HG02943 (cell line): ENCODE measurements around the gene SLC4A3.

Experiments
- ATAC-seq: cut with Tn5 transposase; IDR thresholded peaks from one replicate; pipeline ENCODE4 v1.9.1; 2021; ENCODE audit warnings: mild to moderate bottlenecking, low read depth, moderate library complexity; ENCODE audit not compliant: unreplicated experiment

The SLC4A3 gene

DNA sequence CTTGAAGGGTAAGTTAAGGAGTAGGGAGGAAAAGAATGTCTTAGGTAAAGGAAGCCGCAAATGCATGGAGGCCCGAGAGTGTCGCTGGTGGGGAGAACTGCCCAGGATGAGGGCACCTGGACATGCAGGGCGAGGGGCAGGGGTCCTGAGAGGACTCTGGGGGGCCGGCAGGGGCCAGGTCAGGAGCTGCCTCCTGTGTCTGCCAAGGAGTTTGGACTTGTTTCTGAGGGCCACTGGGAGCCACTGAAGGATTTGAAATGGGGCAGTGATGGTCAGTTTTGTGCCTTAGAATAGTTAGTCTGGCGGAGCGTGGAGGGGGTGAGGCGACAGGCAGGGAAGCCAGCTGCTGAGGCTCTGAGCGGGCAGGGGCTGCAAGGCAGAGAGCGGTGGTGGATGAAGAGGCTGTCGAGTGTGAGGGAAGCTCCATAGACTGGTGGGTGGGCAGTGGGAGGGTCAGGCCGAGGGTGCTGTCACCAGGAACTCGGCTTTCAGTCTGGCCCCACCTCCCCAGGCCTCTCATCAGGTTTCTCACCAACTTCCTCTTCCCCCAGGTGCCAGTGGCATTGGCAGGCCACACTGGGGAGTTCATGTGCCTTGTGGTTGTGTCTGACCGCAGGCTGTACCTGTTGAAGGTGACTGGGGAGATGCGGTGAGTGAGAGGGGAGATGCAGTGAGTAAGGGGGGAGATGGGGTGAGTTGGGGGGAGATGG, 14.7 kb upstream of the SLC4A3 start:
- no peak for ATAC-seq

DNA sequence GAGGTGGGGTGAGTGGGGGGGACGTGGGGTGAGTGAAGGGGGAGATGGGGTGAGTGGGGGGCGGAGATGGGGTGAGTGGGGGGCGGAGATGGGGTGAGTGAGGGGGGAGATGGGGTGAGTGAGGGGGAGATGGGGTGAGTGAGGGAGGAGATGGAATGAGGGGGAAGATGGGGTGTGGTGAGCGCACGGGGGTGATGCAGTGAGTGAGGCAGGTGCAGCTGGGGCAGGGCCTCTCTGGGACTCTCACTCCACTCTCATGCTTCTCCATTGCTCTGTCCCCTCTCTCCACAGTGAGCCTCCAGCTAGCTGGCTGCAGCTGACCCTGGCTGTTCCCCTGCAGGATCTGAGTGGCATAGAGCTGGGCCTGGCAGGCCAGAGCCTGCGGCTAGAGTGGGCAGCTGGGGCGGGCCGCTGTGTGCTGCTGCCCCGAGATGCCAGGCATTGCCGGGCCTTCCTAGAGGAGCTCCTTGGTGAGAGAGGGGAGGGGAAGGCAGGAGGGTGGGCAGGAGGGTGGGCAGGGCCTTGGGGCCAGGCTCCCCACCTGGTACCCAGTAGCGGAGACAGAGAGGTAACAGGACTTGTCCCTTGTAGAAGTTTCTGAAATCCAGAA, 13.9 kb upstream of the SLC4A3 start:
- ATAC-seq, result no peak

DNA sequence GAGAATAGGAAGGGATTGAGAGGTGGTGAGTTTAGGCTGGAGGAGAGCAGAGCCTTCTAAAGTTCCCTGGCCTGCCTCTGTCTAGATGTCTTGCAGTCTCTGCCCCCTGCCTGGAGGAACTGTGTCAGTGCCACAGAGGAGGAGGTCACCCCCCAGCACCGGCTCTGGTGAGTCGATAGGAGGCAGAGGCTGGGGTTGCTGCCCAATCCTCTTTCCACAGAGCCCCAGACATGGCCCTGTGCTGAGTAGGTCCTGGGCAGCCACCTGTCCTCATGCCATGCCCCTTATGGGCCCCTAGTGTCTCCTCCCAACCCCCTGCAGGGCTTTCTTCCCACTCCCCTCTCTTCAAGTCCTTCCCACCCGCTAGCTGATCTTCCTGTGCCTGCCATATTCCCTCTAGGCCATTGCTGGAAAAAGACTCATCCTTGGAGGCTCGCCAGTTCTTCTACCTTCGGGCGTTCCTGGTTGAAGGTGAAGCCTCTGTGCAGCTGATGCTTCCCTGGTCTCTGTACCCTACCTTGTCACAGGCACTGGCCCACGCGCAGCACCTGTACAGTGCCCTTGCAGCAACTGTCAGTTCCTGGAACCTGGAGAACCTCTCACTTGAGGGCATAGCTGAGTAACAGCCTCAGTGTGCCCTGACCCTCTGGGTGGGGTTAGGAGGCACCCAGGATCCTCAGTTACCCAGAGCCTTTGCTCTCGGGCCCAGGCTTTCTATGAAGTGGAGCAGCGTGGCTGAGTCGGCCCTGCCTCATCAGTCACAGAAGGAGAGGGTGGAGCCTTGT, 13.2 kb upstream of the SLC4A3 start:
- ATAC-seq, result no peak

DNA sequence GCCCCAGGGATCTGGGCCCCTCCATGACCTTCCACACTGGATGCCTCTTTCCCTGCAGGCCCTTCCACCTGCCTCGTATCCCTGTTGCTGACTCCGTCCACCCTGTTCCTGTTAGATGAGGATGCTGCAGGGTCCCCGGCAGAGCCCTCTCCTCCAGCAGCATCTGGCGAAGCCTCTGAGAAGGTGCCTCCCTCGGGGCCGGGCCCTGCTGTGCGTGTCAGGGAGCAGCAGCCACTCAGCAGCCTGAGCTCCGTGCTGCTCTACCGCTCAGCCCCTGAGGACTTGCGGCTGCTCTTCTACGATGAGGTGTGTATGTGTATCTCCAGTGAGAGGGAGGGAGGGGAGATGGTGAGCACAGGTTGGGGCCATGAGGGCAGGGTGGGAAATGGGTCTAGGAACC, 12.4 kb upstream of the SLC4A3 start:
- ATAC-seq, result no peak

DNA sequence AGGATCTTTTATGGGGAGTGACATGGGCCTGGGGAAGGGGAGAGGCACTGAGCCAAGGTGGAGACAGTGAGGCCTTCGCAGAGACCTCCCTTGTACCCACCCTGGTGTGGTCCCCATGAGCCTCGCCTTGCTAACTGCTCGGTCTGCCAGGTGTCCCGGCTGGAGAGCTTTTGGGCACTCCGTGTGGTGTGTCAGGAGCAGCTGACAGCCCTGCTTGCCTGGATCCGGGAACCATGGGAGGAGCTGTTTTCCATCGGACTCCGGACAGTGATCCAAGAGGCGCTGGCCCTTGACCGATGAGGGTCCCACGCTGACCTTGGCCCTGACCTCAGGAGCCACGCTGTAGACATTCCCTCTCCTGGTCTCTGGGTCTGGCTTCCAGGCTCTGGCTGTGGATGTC, 11.5 kb upstream of the SLC4A3 start:
- ATAC-seq, result no peak

DNA sequence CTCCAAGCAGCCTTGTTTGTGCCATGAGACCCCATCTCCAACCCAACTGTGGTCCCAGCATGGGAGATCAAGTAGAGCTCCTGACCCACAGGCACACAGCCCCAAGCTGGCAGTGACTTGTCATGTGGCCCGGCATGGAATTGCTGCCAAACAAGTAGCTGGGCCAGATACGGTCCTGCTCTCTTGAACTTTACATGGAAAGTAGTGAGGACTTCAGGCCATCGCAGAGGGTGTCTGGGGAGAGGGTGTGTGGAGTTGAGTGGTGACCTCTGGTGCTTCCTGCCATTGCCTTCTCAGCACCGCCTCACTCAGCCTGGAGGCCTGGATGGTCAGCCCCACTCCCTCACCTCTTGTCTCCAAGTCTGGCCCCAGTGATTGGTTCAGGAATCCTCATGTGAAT, 10.9 kb upstream of the SLC4A3 start:
- ATAC-seq, result no peak

DNA sequence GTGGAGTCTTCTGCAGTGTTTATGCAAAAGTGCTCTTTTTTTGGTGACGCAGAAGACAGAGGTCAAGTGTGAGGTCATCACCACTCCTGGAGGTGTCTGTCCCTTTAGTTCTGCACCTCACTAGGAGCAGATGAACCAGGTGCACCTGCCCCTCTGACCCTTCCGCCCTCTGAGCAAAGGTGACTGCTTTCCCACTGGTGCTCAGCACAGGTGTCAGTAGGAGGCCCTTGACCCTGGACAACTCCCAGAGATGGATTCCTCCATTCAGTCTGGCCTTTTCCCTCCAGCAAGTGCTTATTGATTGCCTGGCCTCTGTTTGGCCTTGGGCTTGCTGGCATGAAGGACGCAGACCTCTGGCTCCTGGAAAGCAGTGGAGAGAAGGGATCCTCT, 8.7 kb upstream of the SLC4A3 start:
- ATAC-seq, result no peak

DNA sequence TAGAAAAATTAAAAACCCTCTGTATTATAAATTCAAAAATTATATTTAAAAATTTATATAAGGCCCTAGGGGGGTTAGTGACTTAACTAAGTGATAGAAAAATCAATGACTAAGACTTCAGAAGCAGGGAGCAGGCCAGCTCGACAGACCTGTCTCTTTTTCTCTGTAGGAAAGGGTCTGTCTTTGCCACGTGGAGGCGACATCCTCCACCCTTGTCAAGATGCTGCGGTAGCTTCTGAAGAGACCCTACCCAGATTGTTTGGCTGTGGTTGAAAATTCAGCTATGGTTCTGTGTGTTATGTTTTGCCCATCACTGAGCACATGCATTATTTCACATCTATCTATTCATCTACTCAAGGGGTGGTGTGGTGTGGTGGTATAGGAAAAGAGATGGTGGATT, 8.2 kb upstream of the SLC4A3 start:
- ATAC-seq, result no peak

DNA sequence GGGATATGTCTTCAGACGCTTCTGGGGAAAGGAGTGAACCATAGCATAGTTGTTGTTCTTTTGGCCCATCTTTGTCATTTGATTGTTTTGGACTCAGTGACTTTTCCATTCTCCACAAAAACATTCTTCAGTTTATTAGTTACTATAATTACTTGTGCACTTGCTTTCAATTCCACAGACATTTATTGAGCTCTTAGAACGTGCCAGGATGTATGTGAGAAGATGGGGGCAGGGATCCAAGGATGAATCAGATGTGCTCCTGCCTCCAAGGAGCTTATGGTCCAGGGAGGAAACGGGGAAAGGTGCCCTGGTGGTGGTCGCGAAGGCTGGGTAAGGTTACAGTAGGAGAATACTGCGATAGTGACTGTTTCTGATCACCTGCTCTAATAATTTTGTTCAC, 6.9 kb upstream of the SLC4A3 start:
- ATAC-seq, result no peak

DNA sequence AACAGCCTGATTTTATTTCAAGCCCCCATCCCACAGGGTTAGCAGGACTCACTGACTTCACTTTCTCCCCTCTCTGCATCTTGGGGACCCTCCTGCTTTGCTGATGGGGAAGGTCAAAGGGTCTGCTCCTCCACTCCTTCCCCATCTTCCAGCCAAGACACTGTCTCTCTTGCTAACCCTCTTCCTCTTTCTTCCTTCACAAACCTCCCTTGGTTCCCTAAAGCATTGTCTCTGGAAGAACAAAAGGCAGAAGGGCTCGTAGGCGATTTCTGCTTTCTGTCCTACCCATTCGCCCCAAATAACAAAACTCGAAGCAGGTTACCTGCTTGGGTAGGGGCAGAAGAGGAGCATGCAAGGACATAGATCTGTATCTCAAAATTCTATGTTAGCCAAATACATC, 5.5 kb upstream of the SLC4A3 start:
- ATAC-seq, result no peak

DNA sequence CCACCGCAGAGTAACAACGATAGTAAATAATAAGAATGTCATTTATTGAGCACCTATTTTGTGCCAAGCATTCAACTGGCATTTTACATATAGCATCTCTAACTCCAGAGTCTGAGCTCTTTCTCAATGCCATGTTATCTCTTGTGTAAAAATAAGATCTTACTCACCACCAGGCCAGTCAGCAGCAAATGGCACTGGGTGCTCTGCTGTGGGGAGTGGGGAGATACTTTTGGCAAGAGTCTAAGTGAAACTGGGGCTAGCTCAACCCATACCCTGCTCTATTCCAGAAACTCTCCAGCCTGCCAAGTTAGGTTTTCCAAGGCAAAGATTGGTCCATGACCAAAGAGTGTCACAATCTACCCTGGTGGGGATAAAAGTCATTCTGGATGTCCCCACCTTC, 5.0 kb upstream of the SLC4A3 start:
- no peak for ATAC-seq

DNA sequence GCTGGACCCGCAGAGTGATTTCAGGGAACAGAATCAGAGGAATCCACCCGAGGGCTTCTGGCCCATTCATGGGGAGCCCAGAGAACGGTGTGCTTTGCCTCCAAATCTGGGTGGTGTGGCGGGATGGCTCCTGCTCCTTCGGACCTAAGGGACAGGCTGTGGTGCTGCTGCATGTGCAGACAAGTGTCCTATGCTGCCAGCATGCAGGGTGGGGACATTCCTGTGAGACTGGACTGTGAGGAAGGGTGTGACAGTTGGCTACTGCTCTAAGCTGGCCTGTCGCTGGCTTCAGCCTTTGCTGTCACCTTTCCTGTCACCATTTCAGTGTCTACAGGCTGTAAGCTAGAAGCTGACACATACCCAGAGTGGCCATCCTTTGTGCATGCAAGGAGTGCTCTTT, 2.9 kb upstream of the SLC4A3 start:
- ATAC-seq, result no peak

DNA sequence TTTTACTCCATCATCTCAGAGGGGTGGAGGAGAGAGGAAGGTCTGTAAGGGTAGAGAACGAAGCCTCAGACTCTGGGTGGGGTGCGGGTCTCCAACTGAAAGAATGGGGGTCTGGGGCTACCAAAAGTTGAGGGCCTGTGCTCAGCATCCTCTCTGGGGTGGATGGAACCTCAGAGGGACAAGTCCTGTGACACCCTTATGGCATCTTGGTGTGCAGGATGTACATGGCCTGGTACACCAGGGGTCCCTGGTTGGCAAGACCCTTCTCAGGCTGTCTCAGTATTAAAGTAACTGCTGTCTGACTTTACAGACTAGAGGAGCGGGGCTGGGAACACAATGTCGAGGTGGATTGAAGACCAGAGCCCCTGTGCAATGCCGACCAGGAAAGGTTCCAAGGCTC, 2.3 kb upstream of the SLC4A3 start:
- ATAC-seq, result no peak

DNA sequence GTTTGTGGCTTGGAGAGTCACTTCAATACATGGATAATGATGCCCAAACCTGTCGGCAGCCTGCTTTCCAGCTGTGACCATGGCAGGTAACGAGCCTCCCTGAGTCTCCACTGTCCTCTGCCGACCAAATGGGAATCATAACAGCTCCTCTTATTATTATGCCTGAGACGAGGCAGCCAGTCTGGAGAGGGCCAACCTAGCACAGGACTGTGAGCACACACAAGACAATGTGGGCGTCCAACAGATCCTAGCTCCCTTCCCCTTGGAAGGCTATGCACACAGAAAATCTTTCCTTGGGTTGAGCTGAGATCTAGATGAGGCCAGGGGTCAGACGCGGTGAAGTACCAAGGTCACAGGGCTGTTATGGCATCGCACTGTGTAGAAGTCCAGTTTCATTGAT, 890 bp upstream of the SLC4A3 start:
- no peak for ATAC-seq

DNA sequence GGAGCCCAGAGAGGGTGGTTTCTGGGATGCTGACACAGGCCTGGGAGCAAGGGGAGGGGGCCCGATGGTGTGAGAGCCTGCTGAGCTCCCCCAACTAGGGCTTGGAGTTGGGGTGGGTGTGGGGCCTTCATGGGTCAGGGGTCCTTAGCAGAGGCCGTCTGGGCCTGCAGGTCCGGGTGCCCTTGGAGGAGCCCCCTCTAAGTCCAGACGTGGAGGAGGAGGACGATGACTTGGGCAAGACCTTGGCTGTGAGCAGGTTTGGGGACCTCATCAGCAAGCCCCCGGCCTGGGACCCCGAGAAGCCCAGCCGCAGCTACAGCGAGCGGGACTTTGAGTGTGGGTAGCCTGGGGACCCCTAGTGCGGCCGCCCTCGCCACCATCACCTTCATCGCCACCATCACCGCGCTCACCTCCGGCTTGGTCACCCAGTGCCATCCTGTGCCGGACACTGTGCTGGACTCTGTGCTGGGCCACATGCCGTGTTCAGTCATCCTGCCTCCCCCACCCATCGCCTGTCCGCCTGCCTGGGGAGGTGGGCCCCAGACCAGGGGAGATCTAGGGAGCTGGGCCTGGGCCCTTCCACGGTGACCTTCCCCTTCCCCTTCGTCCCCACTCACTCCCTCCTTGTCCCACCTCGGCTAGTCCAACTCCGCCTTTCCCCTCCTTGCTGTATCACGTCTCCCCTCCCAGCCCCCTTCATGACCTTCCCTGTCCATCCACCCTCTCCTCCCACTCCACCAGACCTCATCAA, 980 bp downstream of the SLC4A3 start:
- ATAC-seq, result no peak

DNA sequence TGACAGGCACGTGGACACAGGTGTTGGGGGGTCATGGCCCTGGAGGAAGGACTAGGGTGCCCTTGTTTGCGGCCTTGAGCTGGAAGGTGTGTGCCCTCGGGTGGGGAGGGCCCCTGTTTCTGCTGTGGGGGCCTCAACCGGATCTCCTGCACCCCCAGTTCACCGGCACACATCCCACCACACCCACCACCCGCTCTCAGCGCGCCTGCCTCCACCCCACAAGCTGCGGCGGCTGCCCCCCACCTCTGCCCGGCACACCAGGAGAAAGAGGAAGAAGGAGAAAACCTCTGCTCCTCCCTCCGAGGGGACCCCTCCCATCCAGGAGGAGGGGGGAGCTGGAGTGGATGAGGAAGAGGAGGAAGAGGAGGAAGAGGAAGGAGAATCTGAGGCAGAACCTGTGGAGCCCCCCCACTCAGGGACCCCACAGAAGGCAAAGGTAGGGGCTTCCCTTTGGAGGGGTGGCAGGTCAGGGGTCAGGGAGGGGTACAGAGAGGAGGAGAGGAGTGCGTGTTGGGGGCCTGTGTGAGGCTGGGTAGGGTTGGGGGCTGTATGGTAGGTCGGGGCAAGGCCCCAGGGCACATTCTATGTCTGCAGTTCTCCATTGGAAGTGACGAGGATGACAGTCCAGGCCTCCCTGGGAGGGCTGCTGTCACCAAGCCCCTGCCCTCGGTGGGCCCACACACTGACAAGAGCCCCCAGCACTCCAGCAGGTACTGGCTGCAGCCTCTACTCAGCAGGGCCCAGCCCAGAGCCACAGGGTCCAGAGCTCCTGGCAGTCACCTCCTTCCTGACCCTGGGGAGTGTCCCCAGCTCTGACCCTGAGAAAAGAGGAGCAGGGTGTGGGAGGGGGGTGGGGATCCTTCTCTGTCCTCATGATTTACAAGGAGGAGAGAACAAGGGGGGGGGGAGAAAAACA, 1.8 kb downstream of the SLC4A3 start:
- no peak for ATAC-seq

DNA sequence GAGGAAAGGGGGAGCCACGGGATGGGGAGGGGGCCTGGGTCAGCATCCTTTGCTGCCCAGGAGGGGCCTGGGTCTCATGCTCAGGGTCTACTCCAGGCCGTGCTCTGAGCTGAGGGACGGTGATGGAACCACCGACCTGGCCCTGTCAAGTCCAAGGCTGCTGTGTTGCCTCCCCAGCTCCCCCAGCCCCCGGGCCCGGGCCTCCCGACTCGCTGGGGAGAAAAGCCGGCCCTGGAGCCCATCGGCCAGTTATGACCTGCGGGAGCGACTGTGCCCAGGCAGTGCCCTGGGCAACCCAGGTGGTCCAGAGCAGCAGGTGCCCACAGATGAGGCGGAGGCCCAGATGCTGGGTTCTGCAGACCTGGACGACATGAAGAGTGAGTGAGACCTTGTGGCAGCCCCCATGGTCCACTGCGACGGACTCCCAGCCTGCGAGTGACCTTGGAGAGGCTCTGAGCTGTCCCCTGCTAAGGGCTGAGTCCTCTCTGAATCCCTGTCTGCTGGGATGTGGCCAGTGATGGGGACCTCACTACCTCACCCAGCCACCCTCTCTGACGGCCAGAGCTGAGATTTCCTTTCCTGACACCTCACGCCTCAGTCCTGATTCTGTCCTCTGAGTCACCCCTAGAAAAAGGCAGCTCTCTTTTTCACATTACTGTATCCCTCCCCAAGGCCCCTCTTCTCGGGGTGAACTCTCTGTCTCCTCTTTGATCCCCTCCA, 2.7 kb downstream of the SLC4A3 start:
- no peak for ATAC-seq

DNA sequence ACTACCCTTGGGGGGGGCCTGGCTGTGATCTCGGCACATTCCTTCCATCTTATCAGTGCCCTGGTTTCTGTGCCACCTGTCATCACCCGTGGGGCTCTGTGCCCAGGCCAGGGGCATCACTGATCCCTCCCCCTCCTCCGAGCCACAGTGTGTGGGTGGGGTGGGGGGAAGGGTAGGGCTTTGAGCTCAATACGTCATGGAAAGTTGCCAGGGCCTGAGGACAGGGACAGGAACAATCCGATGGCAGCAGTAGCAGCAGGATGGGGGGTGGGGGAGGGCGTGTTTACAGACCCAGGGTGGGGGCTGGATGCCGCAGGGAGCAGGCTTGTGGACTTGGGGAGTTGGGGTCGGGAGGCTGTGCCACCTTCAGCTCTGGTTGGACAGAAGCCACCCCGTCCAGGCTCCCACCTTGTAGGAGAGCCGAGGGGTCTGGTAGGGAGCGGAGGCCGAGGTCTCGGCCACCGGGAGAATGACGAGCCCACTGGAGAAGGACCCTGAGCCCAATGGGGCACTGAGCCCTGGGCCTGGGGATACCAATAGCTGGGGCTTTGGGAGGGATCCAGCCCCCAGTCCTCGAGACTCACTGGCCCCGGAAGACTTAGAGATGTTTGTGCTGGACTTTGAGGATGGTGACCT, 3.5 kb downstream of the SLC4A3 start:
- no peak for ATAC-seq

DNA sequence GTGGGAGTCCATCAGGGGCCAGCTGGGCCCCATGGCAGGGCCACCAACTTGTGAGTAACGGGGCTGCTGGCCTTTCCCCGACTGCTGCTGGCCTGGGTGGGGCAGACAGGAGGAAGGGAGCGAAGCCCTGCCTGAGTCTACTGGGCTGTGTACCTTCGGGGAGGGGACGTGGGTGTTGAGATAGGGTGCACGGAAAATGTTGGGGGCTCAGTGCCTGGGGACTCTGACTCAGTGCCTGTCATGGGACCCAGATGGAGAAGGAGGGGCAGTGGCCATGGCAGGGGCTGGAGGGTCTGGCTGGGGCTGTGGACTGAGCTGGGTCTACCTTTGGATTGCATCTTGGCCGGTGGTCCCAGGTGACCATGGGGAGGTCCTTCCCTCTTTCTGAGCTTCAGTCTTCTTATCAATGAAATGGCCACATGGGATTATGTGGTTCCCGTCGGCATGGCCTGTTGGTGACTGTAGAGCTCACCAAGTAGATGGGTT, 4.0 kb downstream of the SLC4A3 start:
- no peak for ATAC-seq
